ENCODE results near the gene COL15A1. TPM values are rescaled to one million over a fixed set of nuclear protein-coding genes. Genes with fewer than 3 reads are reported as not detected.

The COL15A1 gene
- polyA plus RNA-seq, 1 donor (not counting 4 experiments of a cell fraction or from before 2014, with no cell fraction given) = not detected

- no peak for TF ChIP-seq EZH2 (IDR thresholded peaks at IDR 0.05; ENCODE audit: low read length)
- TF ChIP-seq, protein P1, sequence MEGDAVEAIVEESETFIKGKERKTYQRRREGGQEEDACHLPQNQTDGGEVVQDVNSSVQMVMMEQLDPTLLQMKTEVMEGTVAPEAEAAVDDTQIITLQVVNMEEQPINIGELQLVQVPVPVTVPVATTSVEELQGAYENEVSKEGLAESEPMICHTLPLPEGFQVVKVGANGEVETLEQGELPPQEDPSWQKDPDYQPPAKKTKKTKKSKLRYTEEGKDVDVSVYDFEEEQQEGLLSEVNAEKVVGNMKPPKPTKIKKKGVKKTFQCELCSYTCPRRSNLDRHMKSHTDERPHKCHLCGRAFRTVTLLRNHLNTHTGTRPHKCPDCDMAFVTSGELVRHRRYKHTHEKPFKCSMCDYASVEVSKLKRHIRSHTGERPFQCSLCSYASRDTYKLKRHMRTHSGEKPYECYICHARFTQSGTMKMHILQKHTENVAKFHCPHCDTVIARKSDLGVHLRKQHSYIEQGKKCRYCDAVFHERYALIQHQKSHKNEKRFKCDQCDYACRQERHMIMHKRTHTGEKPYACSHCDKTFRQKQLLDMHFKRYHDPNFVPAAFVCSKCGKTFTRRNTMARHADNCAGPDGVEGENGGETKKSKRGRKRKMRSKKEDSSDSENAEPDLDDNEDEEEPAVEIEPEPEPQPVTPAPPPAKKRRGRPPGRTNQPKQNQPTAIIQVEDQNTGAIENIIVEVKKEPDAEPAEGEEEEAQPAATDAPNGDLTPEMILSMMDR (optimal IDR thresholded peaks at IDR 0.05 in 1 of 3, IDR thresholded peaks at IDR 0.05 in 1 of 3, conservative IDR thresholded peaks at IDR 0.05 in 1 of 3; ENCODE audit: extremely low read depth in 1 of 3, insufficient read depth in 2 of 3, low read length in 3 of 3) = no peak
- no peaks in the 10 kb centered on the region for H3K9me3 ChIP-seq (ENCODE audit: control insufficient read depth, low read depth, low read length)
- no peaks in the 10 kb centered on the region for H3K4me1 ChIP-seq (ENCODE audit: control insufficient read depth, extremely low read depth, insufficient read depth, low read length)
- no peak overlapping the region for H3K4me2 ChIP-seq (ENCODE audit: control insufficient read depth, extremely low read depth, insufficient read depth, low read depth, low read length)
- H3K27me3 ChIP-seq (ENCODE audit: control insufficient read depth, extremely low read depth, insufficient read depth, low read length) = peaks cover 13% of the 10 kb centered on the region
- no peaks in the 10 kb centered on the region for H3K9me1 ChIP-seq (ENCODE audit: control insufficient read depth, extremely low read depth, insufficient read depth, low read length)
- no peak for DNase-seq (ENCODE audit: low read depth, low spot score)
- dilution Hi-C loops (cut with MboI; ENCODE audit: extremely low pct_ligation_motif_present, low sequenced_read_pairs) = no loop called here
- no peaks in the 10 kb centered on the region for H3K79me2 ChIP-seq (ENCODE audit: control insufficient read depth, insufficient read depth, low read length)
- H2AFZ ChIP-seq (ENCODE audit: control insufficient read depth, low read length) = no peak overlapping the region
- no peak overlapping the region for H3K4me3 ChIP-seq (ENCODE audit: control insufficient read depth in 2 of 3, extremely low read depth in 1 of 3, insufficient read depth in 2 of 3, low read depth in 1 of 3, low read length in 3 of 3)
- H3K36me3 ChIP-seq (ENCODE audit: control insufficient read depth in 2 of 2, extremely low read depth in 1 of 2, insufficient read depth in 2 of 2, low read length in 2 of 2) = no peaks in the 10 kb centered on the region
- H3K9ac ChIP-seq (ENCODE audit: control insufficient read depth, extremely low read depth, insufficient read depth, low read length) = no peak overlapping the region
- no peak overlapping the region for H3K27ac ChIP-seq (ENCODE audit: control insufficient read depth, insufficient read depth, low read length)
- no peak for FAIRE-seq
- no peaks in the 10 kb centered on the region for H4K20me1 ChIP-seq (ENCODE audit: control insufficient read depth, extremely low read depth, insufficient read depth, low read length)
Observed at GRCh38 chr9:98958271-98958984, 14.7 kb downstream of the COL15A1 start.

DNA sequence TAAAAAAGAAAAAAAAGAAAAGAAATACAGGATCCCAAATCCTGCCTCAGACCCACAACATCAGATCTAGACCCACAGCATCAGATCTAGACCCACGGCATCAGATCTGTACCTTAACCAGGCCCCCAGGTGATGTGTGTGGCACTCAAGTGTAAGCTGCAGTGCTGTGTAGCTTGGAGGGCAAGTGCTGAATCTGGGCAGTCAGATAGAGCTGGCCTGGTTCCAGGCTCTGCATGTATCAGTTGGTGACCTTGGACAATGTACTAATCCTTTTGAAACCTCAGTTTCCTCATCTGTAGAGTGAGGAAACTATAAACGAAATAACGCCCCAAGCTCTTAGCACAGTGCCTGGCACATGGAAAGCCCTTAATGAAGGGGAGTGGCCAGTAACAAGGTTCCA lies 16.7 kb downstream of the COL15A1 start:
- no peak for DNase-seq (ENCODE audit: low read depth, low spot score)
- Histone ChIP-seq H3K4me2 (ENCODE audit: control insufficient read depth, extremely low read depth, insufficient read depth, low read depth, low read length) (no peak overlapping the region), H3K79me2 (ENCODE audit: control insufficient read depth, insufficient read depth, low read length) (no peaks in the 10 kb centered on the region), H3K9ac (ENCODE audit: control insufficient read depth, extremely low read depth, insufficient read depth, low read length) (no peak overlapping the region), H3K27ac (ENCODE audit: control insufficient read depth, insufficient read depth, low read length) (no peak overlapping the region), H3K9me3 (ENCODE audit: control insufficient read depth, low read depth, low read length) (no peaks in the 10 kb centered on the region), H3K36me3 (ENCODE audit: control insufficient read depth in 2 of 2, extremely low read depth in 1 of 2, insufficient read depth in 2 of 2, low read length in 2 of 2) (no peaks in the 10 kb centered on the region), H3K9me1 (ENCODE audit: control insufficient read depth, extremely low read depth, insufficient read depth, low read length) (no peaks in the 10 kb centered on the region), H4K20me1 (ENCODE audit: control insufficient read depth, extremely low read depth, insufficient read depth, low read length) (no peaks in the 10 kb centered on the region), H3K4me3 (ENCODE audit: control insufficient read depth in 2 of 3, extremely low read depth in 1 of 3, insufficient read depth in 2 of 3, low read depth in 1 of 3, low read length in 3 of 3) (no peak overlapping the region), H2AFZ (ENCODE audit: control insufficient read depth, low read length) (no peak overlapping the region), H3K27me3 (ENCODE audit: control insufficient read depth, extremely low read depth, insufficient read depth, low read length) (peaks cover 8% of the 10 kb centered on the region), H3K4me1 (ENCODE audit: control insufficient read depth, extremely low read depth, insufficient read depth, low read length) (no peaks in the 10 kb centered on the region)
- no peak for TF ChIP-seq EZH2 (IDR thresholded peaks at IDR 0.05; ENCODE audit: low read length)
- TF ChIP-seq, protein P1 (optimal IDR thresholded peaks at IDR 0.05 in 1 of 3, IDR thresholded peaks at IDR 0.05 in 1 of 3, conservative IDR thresholded peaks at IDR 0.05 in 1 of 3; ENCODE audit: extremely low read depth in 1 of 3, insufficient read depth in 2 of 3, low read length in 3 of 3) = no peak
- FAIRE-seq = no peak
- dilution Hi-C loops (cut with MboI; ENCODE audit: extremely low pct_ligation_motif_present, low sequenced_read_pairs) = no loop called here
